GM19099 (cell line): Measurements from ENCODE around the gene AP3B1.

Experiments
- POLR2A ChIP-seq: IDR thresholded peaks from 3 replicates; pipeline ENCODE4 v1.6.1; 2011; ENCODE audit warnings: low read depth; ENCODE audit not compliant: insufficient read length; ENCODE audit errors: extremely low read depth

AP3B1 gene

DNA sequence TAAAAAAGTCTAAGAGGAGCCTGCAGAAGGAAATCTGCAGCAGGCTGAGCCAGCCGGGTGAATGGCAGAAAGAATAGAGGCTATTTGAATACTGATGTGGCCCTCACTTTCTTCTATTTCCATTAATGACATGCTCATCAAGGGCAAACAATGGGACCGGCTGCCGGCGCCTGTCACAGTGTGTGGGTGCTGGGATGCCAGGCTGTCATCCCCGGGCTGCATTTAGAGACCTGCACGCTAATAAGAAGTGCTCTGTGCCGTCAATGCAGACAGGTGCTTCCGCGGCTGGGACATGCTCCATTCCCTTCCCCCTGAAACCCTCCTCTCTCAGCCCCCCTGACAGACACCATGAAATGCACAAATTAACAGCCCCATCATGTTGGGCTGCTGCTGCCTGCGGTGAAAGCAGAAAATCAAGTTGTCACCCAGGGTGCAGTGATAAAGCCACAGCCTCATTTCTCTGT is 300.6 kb downstream of the AP3B1 start:
- TF ChIP-seq POLR2A, result no peak

DNA sequence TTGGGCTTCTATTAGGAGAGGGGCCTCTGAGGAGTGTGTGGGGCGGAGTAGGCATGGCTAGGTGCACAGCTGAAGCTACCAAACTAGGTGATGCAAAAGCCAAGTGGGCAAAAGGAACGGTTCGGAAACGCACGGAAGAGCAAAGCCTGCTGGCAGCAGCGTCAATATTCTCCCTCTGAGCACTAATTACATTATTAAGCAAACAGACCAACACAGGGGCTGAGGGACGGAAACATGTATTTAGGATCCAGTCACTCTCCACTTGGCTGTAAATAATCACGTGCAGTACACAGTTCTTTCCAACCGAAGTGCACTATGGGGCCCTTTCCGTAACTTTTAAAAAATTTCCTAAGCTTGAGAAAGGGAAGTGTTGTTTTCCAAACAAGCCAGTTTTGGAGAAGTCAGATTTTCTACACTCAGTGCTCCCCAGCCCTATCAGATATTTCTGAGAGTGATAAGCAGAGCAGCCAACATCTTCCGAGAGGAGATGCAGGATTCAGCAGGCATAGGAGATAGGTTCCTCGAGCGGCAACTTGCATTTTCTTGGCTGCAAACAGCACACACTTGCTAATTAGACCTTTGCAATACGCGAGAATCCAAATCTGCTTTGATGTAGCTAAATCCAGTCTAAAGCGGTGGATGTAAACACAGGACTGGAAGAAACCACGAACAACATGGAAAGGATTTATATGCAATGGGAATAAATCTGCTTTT is 301.2 kb downstream of the AP3B1 start:
- no peak for TF ChIP-seq POLR2A

DNA sequence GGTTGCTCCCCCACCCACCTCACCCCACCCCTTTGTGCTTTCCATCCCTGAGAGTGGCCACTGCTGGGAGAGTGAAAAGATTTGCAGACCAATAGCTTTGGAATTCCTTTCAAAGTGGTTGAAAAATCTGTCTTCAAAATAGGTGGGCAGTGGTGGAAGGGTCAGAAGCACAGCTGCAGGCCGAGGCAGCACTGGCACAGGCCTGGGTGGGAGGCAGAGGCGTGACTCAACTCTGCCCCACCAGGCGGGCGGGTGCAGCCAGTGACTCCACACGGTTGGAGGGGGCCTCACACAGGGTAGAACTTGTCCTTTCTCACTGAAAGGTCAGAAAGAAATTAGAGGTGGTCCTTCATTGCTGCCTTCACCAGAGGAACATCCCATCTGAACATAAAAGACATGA is 303.4 kb downstream of the AP3B1 start:
- no peak for TF ChIP-seq POLR2A

GRCh38 chr5:77990020-77990419 is 304.5 kb downstream of the AP3B1 start:
- no peak for TF ChIP-seq POLR2A

DNA sequence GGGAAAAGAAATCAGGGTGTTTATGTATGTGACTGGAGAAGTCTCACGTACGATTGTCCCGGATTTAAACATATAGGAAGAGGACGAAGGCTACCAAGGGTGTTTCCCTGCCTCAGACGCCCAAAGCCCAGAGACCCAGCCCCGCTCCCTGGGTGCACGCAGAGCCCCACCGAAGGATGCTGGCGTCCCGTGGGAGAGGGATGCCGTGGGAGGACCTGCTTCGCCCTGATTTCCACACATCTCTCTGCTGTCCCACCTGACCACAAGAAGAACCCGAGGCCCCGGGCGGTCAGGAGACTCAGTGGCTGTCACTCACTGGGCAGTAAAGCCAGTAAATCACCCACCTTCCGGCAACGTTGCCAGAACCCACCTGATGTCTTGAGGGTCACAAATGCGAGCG is 306.5 kb downstream of the AP3B1 start:
- no peak for TF ChIP-seq POLR2A

- no peak for TF ChIP-seq POLR2A
Observed at GRCh38 chr5:77987331-77987730, 307.2 kb downstream of the AP3B1 start.

GRCh38 chr5:77986261-77986660 is 308.2 kb downstream of the AP3B1 start:
- TF ChIP-seq POLR2A, result no peak

DNA sequence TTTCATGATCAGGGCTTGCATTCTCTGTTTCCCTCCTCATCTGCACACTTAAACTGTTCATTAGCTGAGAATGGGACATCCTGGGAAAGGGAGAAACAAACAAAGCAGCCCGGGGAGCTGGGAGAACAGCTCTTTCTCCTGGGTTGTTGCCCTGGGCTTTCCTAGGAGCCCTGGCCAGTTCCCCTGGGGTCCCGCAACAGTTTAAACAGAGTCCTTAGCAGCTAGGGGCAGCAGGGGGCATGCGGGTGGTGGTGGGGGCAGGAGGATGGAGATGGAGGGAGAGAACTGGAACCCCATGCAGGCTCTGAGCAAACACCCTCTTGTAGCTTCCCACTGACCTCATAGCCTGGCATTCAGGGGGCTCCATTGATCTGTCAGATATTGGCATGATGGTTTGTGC is 309.3 kb downstream of the AP3B1 start:
- TF ChIP-seq POLR2A, result no peak

- TF ChIP-seq POLR2A, result no peak
Observed at GRCh38 chr5:77984587-77984986, 309.9 kb downstream of the AP3B1 start.

DNA sequence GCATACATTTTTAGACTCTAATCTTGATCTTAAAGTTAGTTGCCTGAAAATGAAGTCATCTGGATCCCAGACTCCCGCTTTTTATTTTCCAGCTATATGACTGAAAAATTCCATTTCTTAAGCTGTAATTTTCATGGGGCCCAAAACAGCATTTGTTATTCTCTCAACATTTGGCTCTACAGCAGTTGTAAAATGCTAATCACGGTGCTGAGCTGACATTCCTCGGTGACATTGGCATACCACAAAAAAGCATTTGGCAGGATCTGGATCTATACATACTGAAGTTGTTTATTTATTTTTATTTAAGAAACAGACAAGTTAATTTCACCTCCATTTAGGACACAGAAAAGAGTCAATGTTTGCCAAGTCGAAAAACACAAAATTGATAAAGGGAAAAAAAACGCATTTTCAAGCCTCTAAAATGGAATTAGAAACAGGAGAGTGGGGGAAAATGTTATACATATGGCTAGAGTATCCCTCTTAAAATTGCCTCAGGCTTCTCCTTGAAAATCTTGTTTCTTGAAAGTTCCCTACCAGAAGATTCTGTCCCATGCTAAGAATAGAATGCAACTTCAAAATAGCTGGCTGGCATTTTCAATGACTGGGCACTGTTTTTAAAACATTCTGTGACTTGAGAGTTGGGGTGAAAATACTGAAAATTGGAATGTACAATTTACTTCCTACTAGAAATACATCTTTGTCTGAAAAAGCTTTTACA is 310.9 kb downstream of the AP3B1 start:
- no peak for TF ChIP-seq POLR2A

GRCh38 chr5:77981820-77982219 is 312.7 kb downstream of the AP3B1 start:
- no peak for TF ChIP-seq POLR2A

DNA sequence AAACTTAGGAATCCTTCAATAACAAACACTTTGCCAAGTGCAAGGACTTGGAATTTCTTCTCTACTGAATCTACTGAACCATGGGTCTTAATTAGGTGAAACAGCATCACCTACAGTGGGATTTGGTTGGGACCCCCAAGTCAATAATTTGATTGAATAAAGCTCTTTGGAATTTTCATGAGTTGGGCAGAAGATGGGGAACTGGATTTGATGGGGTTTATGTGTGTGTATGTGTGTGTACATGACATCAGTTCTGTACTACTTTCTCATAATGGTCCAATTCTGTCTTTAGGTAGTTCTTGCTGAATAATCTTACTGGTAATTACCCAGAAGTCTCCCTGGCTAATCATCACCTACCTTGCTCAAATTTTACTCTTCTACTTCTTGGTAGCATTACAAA is 319.9 kb downstream of the AP3B1 start:
- no peak for TF ChIP-seq POLR2A

GRCh38 chr5:77973253-77973609 is 321.3 kb downstream of the AP3B1 start:
- TF ChIP-seq POLR2A, result no peak

- TF ChIP-seq POLR2A, result no peak
Observed at GRCh38 chr5:77972469-77973252, 321.8 kb downstream of the AP3B1 start.

- TF ChIP-seq POLR2A, result no peak
Observed at GRCh38 chr5:77971776-77972468, 322.6 kb downstream of the AP3B1 start.
